Mucosa of stomach (tissue), 1 donor: ENCODE measurements around the gene WIF1.

Experiments used
- H3K27me3 ChIP-seq: one replicate; pipeline ENCODE4 v1.7.0; 2013; ENCODE audit warnings: mild to moderate bottlenecking, low read length; ENCODE audit not compliant: control insufficient read depth, insufficient read depth
- H3K36me3 ChIP-seq: one replicate; pipeline ENCODE4 v1.7.0; 2013; ENCODE audit warnings: low read length; ENCODE audit not compliant: control insufficient read depth, insufficient read depth
- H3K4me1 ChIP-seq: one replicate; pipeline ENCODE4 v1.7.0; 2013; ENCODE audit warnings: mild to moderate bottlenecking, low read length; ENCODE audit not compliant: control insufficient read depth, insufficient read depth
- H3K4me3 ChIP-seq: one replicate; pipeline ENCODE4 v1.7.0; 2013; ENCODE audit warnings: low read length
- H3K9ac ChIP-seq: one replicate; pipeline ENCODE4 v1.7.0; 2013; ENCODE audit warnings: mild to moderate bottlenecking, low read length, moderate library complexity
- H3K9me3 ChIP-seq: one replicate; pipeline ENCODE4 v1.7.0; 2013; ENCODE audit warnings: mild to moderate bottlenecking, low read length, moderate library complexity; ENCODE audit not compliant: control insufficient read depth
- donor health status: Pancreatic carcinoma.

The WIF1 gene

DNA sequence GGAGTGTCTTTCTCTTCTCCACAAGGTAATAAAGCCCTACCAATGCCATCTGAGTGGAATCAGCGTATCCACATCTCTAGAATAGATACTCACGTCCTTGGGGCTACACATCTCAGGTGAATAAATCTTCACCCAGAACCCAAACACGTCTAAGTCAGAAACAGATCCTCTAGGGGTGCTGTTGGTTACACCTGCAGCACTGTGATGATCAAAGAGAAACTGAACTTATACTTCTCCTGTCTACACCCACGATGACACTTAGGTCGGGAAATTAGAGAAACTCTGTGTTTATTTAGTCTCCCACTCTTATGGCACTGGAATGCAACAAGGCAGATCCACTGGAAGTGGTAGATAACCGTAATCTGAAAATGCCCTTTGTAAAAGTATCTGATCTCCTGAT lies 46.2 kb downstream of the WIF1 start:
- Histone ChIP-seq H3K27me3 (no peaks in the 10 kb centered on the region), H3K9ac (no peak overlapping the region), H3K4me1 (no peaks in the 10 kb centered on the region), H3K9me3 (no peaks in the 10 kb centered on the region), H3K36me3 (no peaks in the 10 kb centered on the region), H3K4me3 (no peak overlapping the region)

DNA sequence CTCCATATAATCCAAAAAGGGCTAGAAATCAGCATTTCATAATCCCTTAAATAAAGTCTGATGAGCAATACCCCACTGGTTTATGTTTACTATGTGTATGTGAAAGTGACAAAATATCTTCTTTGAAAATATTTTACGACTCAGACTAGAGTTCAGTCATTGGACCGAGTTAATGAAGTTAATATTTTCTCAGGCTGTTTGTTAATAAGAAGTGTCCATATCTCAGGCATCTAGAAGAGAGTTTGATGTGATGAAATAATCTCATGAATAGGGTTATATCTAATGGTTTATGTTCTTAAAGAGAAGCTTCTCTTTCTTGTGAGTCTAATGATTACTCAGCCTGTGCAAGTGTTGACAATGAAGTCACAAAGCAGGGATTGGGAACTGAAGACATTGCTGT lies 51.8 kb downstream of the WIF1 start:
- Histone ChIP-seq H3K9ac (no peak overlapping the region), H3K4me1 (no peaks in the 10 kb centered on the region), H3K4me3 (no peak overlapping the region), H3K9me3 (no peaks in the 10 kb centered on the region), H3K36me3 (no peaks in the 10 kb centered on the region), H3K27me3 (no peaks in the 10 kb centered on the region)

DNA sequence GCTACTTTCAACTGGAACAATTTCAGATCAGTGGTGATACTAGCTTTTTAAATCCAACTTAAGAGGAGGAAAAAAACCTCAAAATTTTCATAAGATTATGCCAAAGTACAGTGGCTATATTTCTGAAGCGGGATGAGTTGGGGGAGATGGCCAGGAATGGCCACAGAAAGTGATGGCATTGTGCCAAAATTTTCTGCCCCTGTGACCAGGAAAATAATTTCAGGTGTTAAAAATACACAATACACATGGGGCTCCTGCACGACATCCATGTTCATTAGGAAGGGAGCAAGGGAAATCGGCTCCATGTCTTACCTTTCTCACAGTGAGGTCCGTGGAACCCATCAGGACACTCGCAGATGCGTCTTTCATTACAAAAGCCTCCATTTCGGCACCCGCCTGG lies 53.7 kb downstream of the WIF1 start:
- H3K4me3 ChIP-seq, result no peak overlapping the region
- no peaks in the 10 kb centered on the region for H3K4me1 ChIP-seq
- no peaks in the 10 kb centered on the region for H3K36me3 ChIP-seq
- no peak overlapping the region for H3K9ac ChIP-seq
- no peaks in the 10 kb centered on the region for H3K27me3 ChIP-seq
- no peaks in the 10 kb centered on the region for H3K9me3 ChIP-seq

DNA sequence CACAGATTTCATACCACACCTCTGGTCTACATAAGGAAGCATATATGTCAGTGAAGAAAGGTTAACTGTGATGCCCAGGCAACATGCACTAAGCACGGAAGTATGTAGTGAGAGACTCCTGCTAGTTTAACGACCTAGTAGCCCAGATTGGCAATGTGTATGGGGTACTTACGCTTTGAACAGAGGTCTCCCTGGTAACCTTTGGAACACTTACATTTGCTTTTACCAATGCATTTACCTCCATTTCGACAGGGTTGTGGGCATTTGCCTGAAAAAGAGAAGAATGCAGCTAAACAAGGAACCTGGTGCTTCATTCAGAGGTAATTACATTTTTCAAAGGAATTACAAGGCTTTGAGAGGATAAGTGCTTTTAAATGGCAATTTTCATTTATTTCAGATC lies 65.2 kb downstream of the WIF1 start:
- Histone ChIP-seq H3K4me1 (no peaks in the 10 kb centered on the region), H3K9me3 (no peaks in the 10 kb centered on the region), H3K9ac (no peak overlapping the region), H3K27me3 (no peaks in the 10 kb centered on the region), H3K4me3 (no peak overlapping the region), H3K36me3 (no peaks in the 10 kb centered on the region)

DNA sequence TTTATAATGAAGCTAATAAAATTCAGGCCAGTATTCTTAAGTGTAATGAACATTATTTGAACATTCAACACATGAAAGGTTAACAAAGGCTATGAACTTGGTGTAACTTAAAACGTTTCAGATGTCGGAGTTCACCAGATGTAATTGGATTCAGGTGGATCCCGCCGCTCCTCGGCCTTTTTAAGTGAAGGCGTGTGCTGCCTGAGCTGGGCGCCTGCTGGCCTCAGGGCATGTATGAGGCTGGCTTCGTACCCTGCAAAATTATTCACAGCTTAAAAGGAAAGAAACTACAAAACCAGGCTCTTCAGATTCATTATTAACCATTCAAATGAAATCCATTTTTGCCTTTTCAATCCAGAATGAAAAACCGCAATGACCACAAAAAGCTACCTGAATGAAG lies 69.9 kb downstream of the WIF1 start:
- no peak overlapping the region for H3K9ac ChIP-seq
- H3K4me3 ChIP-seq, result no peak overlapping the region
- H3K27me3 ChIP-seq, result no peaks in the 10 kb centered on the region
- H3K36me3 ChIP-seq, result no peaks in the 10 kb centered on the region
- no peaks in the 10 kb centered on the region for H3K9me3 ChIP-seq
- H3K4me1 ChIP-seq, result no peaks in the 10 kb centered on the region

DNA sequence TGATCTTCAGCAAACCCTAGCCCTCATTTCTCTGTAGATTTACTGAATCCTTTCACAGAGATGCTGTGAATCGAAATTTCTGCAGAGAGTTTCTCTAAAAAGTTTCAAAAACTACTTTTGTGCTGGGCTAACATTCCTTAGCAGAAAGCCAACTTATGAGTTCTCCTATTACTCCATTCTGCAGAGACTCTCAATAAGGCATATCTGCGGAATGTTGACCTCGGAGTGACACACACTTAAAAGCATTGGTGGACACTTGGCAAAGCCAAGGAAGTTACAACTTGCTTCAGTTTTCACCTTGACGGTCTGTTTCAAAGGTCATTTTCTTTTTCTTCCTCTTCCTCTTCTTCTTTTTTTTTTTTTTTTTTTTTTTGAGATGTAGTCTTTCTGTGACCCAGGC lies 75.8 kb downstream of the WIF1 start:
- Histone ChIP-seq H3K27me3 (no peaks in the 10 kb centered on the region), H3K36me3 (no peaks in the 10 kb centered on the region), H3K9me3 (no peaks in the 10 kb centered on the region), H3K4me3 (no peak overlapping the region), H3K4me1 (no peaks in the 10 kb centered on the region), H3K9ac (no peak overlapping the region)

DNA sequence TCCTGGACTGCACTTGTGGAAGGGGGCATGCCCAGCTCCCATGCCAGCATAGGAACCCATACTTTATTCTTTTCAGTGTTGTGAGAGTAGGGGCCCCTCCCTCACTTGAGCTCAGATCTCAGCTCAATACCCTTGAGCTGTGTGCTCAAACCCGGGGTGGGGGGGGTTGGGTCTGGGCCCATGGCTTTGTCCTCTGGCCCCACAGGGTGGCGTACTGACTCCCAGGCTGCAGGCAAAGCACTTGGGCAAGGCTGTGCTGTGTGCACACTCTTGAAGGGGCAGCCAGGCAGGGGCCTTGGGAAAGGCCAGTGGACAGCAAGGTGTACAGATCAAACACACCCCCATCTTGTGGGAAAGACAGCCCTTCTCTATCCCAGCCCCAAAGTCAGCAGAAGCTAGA lies 81.8 kb downstream of the WIF1 start:
- no peaks in the 10 kb centered on the region for H3K27me3 ChIP-seq
- no peaks in the 10 kb centered on the region for H3K36me3 ChIP-seq
- H3K4me1 ChIP-seq, result no peaks in the 10 kb centered on the region
- no peak overlapping the region for H3K9ac ChIP-seq
- no peak overlapping the region for H3K4me3 ChIP-seq
- no peaks in the 10 kb centered on the region for H3K9me3 ChIP-seq

DNA sequence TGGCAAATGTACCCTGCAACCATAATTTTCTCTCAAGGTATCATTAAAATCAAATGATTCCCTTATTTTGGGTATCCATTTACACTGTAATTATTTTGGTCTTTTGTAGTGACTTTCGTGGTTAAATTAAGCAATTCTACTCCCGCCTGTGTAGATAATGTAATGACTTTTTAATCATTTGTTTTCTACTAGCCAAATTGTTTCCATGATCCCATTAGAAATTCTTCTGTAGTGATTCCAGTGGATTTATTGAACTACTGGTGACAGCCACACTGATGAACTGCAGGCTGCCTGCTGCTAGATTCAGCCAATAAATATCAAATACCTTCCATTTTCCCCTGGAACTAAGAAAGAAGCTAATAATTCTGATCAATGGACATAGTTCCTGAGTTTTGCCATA lies 96.0 kb downstream of the WIF1 start:
- Histone ChIP-seq H3K4me1 (peaks cover 6% of the 10 kb centered on the region), H3K4me3 (no peak overlapping the region), H3K36me3 (no peaks in the 10 kb centered on the region), H3K9ac (no peak overlapping the region), H3K27me3 (no peaks in the 10 kb centered on the region), H3K9me3 (no peaks in the 10 kb centered on the region)

DNA sequence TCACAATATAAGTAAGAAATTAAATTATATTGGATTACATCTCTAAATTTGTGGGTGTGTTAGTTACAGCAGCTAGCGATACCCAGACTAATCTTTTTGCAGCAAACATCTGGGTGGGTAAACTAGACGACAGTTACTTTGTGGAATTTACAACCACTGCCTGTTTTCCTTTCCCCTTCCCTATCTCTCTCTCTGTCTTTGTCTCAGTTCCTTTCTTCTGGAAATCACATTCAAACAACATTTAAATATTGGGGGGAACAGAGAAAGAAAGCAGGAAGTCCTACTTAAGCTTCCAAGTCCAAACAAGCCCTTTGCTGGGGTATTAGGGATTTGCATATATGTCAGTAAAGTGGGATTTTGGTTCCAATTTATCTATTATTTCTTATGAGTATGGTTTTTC lies 97.6 kb downstream of the WIF1 start:
- H3K4me3 ChIP-seq, result no peak overlapping the region
- H3K9ac ChIP-seq, result no peak overlapping the region
- peaks cover 6% of the 10 kb centered on the region for H3K4me1 ChIP-seq
- H3K36me3 ChIP-seq, result no peaks in the 10 kb centered on the region
- H3K9me3 ChIP-seq, result no peaks in the 10 kb centered on the region
- no peaks in the 10 kb centered on the region for H3K27me3 ChIP-seq

DNA sequence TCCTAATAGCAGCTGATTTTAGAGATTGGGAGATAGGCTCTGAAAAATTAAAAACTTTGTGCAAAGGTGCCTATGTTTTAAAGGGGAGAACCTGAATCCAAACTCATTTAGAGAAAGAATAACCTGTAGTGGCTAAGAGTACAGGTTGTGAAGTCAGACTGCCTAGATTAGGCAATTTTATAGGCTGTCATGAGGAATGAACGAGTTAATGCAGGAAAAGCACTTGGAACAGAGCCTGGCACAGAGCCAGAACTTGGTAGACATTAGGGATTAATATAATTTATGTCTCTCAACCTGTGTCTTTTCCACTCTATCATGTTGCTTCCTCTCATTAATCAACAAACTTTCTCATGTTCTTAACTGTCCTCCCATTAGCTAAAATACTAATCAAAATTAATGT lies 98.1 kb downstream of the WIF1 start:
- Histone ChIP-seq H3K36me3 (no peaks in the 10 kb centered on the region), H3K4me3 (no peak overlapping the region), H3K27me3 (no peaks in the 10 kb centered on the region), H3K9ac (no peak overlapping the region), H3K9me3 (no peaks in the 10 kb centered on the region), H3K4me1 (peaks cover 6% of the 10 kb centered on the region)

DNA sequence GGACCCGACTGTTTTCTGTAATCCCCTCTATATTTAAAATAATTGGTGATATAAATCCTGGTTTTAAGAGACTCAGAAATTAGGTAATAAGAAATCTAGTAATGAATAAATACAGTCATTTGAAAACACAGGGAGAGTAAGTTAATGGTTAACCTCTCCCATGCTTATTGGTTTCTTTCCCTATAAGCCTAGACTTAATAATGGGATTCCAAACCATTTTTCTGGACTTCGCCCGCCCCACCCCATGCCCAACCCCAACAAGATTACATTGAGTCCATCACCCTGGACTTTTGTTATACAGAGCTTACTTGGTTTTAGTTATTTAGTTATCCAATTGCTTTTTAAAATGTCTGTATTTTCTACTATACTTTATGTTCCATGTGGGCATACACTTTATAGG lies 98.7 kb downstream of the WIF1 start:
- H3K27me3 ChIP-seq, result no peaks in the 10 kb centered on the region
- H3K9ac ChIP-seq, result no peak overlapping the region
- H3K4me1 ChIP-seq, result peaks cover 6% of the 10 kb centered on the region

DNA sequence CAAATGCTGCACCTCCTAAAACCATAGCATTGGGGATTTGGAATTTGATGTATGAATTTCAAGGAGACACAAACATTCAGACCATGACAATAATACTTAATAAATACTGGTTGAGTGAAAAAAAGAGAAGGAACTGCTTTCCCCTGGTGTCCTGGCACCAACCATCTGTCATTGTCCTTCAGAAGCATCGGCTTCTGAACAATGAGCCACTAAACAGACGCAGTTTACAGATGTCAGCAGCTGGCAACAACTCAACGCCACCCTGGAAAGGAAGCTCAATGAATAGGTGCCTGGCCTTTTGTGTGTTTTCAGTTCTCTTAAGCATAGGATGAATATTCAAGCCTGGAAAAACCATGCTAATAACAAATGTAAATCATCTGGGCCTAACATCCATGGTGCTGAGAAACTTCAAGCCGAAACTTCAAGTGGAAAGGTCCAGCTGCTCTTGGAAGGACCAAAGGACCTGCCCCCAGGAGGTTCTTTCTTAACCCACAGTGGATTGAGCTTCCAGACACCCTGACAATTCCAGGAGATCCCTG lies 101.3 kb downstream of the WIF1 start:
- Histone ChIP-seq H3K4me1 (peaks cover 6% of the 10 kb centered on the region), H3K36me3 (no peaks in the 10 kb centered on the region), H3K4me3 (no peak overlapping the region), H3K27me3 (no peaks in the 10 kb centered on the region), H3K9me3 (no peaks in the 10 kb centered on the region), H3K9ac (no peak overlapping the region)

More for the DNA sequence above, 98.7 kb downstream of the WIF1 start:
- no peaks in the 10 kb centered on the region for H3K9me3 ChIP-seq
- no peak overlapping the region for H3K4me3 ChIP-seq
- H3K36me3 ChIP-seq, result no peaks in the 10 kb centered on the region
